Measurements from ENCODE around the gene RRP8.

Gene RRP8

GRCh38 chr11:6623391-6624363, 20.3 kb upstream of the RRP8 start:
- TF ChIP-seq CTCF (IDR thresholded peaks at IDR 0.05; ENCODE audit: low read depth, low read length), result no peak
- DNase-seq (ENCODE audit: low read depth in 2 of 2), result no peak
- H3K4me3 ChIP-seq (replicated peaks in 1 of 2; ENCODE audit: low read depth in 2 of 2, low read length in 2 of 2), result no peak overlapping the region

GRCh38 chr11:6622261-6623171, 19.1 kb upstream of the RRP8 start:
- no peak for TF ChIP-seq CTCF (IDR thresholded peaks at IDR 0.05; ENCODE audit: low read depth, low read length)
- DNase-seq (ENCODE audit: low read depth in 2 of 2), result no peak
- no peak overlapping the region for H3K4me3 ChIP-seq (replicated peaks in 1 of 2; ENCODE audit: low read depth in 2 of 2, low read length in 2 of 2)

GRCh38 chr11:6621711-6622211, 18.3 kb upstream of the RRP8 start:
- TF ChIP-seq CTCF (IDR thresholded peaks at IDR 0.05; ENCODE audit: low read depth, low read length), result no peak
- H3K4me3 ChIP-seq (replicated peaks in 1 of 2; ENCODE audit: low read depth in 2 of 2, low read length in 2 of 2), result no peak overlapping the region
- no peak for DNase-seq (ENCODE audit: low read depth in 2 of 2)

- DNase-seq (ENCODE audit: low read depth in 2 of 2), result no peak
Measured at GRCh38 chr11:6620636-6621035, 17.2 kb upstream of the RRP8 start.

GRCh38 chr11:6619004-6619745, 15.8 kb upstream of the RRP8 start, which contains the start of gene TPP1:
Gene TPP1 (minus strand): TSS chr11:6619422. CDS start chr11:6619400, 22 bp downstream.
- peak; percentile 96 for DNase-seq (ENCODE audit: low read depth in 2 of 2)
- no peak for TF ChIP-seq CTCF (IDR thresholded peaks at IDR 0.05; ENCODE audit: low read depth, low read length)
- H3K4me3 ChIP-seq (replicated peaks in 1 of 2; ENCODE audit: low read depth in 2 of 2, low read length in 2 of 2), result peak within 1 kb of the TSS; percentile 74 to 86

More at GRCh38 chr11:6620636-6621035, 17.2 kb upstream of the RRP8 start:
- TF ChIP-seq CTCF (IDR thresholded peaks at IDR 0.05; ENCODE audit: low read depth, low read length), result no peak
- H3K4me3 ChIP-seq (replicated peaks in 1 of 2; ENCODE audit: low read depth in 2 of 2, low read length in 2 of 2), result no peak overlapping the region

Measured in cardiac fibroblast (primary cell).